ENCODE data around the gene NT5DC3. TPM values are rescaled to one million over a fixed set of nuclear protein-coding genes. Genes with fewer than 3 reads are reported as not detected.

The NT5DC3 gene
- total RNA-seq, 1 donor from 2014 or later: 12.0 TPM

GRCh38 chr12:103877288-103877687 lies 36.3 kb upstream of the NT5DC3 start:
- intact Hi-C loops (cut with micrococcal nuclease): loop anchor here (5.0 kb wide), 1 partner anchor 185 kb away; the partner anchor contains the start of gene HCFC2
- Mint-ChIP-seq H3K9me3 (no peaks in the 10 kb centered on the region), H3K4me1 (ENCODE audit: low read depth) (peaks cover 26% of the 10 kb centered on the region), H3K27me3 (ENCODE audit: low read depth) (peaks cover 17% of the 10 kb centered on the region), H3K27ac (no peak overlapping the region), H3K36me3 (ENCODE audit: low read depth) (no peaks in the 10 kb centered on the region), H3K4me3 (ENCODE audit: low read depth) (no peak overlapping the region)
- no peak for DNase-seq (ENCODE audit: low spot score)

- intact Hi-C loops (cut with micrococcal nuclease): loop anchor here (5.0 kb wide), 1 partner anchor 187 kb away; the partner anchor contains the start of gene HCFC2
These were observed 34.6 kb upstream of the NT5DC3 start for GRCh38 chr12:103875666-103876065.

GRCh38 chr12:103868215-103868614 lies 27.2 kb upstream of the NT5DC3 start:
- Mint-ChIP-seq H3K4me3 (ENCODE audit: low read depth) (no peak overlapping the region), H3K36me3 (ENCODE audit: low read depth) (no peaks in the 10 kb centered on the region), H3K27ac (no peak overlapping the region), H3K4me1 (ENCODE audit: low read depth) (no peaks in the 10 kb centered on the region), H3K27me3 (ENCODE audit: low read depth) (peaks cover 15% of the 10 kb centered on the region), H3K9me3 (no peaks in the 10 kb centered on the region)
- intact Hi-C loops (cut with micrococcal nuclease): no loop called here
- no peak for DNase-seq (ENCODE audit: low spot score)

More at GRCh38 chr12:103875666-103876065, 34.6 kb upstream of the NT5DC3 start:
- peaks cover 17% of the 10 kb centered on the region for H3K27me3 Mint-ChIP-seq (ENCODE audit: low read depth)
- H3K4me1 Mint-ChIP-seq (ENCODE audit: low read depth): peaks cover 22% of the 10 kb centered on the region
- H3K9me3 Mint-ChIP-seq: no peaks in the 10 kb centered on the region
- no peak overlapping the region for H3K4me3 Mint-ChIP-seq (ENCODE audit: low read depth)
- H3K36me3 Mint-ChIP-seq (ENCODE audit: low read depth): no peaks in the 10 kb centered on the region
- no peak for DNase-seq (ENCODE audit: low spot score)
- no peak overlapping the region for H3K27ac Mint-ChIP-seq

- no peak for DNase-seq (ENCODE audit: low spot score)
- H3K9me3 Mint-ChIP-seq: no peaks in the 10 kb centered on the region
- no peaks in the 10 kb centered on the region for H3K36me3 Mint-ChIP-seq (ENCODE audit: low read depth)
- no peak overlapping the region for H3K4me3 Mint-ChIP-seq (ENCODE audit: low read depth)
- H3K27ac Mint-ChIP-seq: no peak overlapping the region
- H3K27me3 Mint-ChIP-seq (ENCODE audit: low read depth): peaks cover 8% of the 10 kb centered on the region
- no peaks in the 10 kb centered on the region for H3K4me1 Mint-ChIP-seq (ENCODE audit: low read depth)
- intact Hi-C loops (cut with micrococcal nuclease): no loop called here
These were observed 24.2 kb upstream of the NT5DC3 start for GRCh38 chr12:103865151-103865730.

GRCh38 chr12:103864710-103865109 lies 23.7 kb upstream of the NT5DC3 start:
- no peaks in the 10 kb centered on the region for H3K9me3 Mint-ChIP-seq
- H3K4me1 Mint-ChIP-seq (ENCODE audit: low read depth): no peaks in the 10 kb centered on the region
- no peaks in the 10 kb centered on the region for H3K36me3 Mint-ChIP-seq (ENCODE audit: low read depth)
- intact Hi-C loops (cut with micrococcal nuclease): no loop called here
- no peak overlapping the region for H3K4me3 Mint-ChIP-seq (ENCODE audit: low read depth)
- H3K27me3 Mint-ChIP-seq (ENCODE audit: low read depth): peaks cover 5% of the 10 kb centered on the region
- no peak for DNase-seq (ENCODE audit: low spot score)
- no peak overlapping the region for H3K27ac Mint-ChIP-seq

- Mint-ChIP-seq H3K36me3 (ENCODE audit: low read depth) (no peaks in the 10 kb centered on the region), H3K27me3 (ENCODE audit: low read depth) (peaks cover 2% of the 10 kb centered on the region), H3K9me3 (no peaks in the 10 kb centered on the region), H3K4me3 (ENCODE audit: low read depth) (no peak overlapping the region), H3K27ac (no peak overlapping the region), H3K4me1 (ENCODE audit: low read depth) (no peaks in the 10 kb centered on the region)
- DNase-seq (ENCODE audit: low spot score): no peak
- intact Hi-C loops (cut with micrococcal nuclease): no loop called here
These were observed 18.0 kb upstream of the NT5DC3 start for GRCh38 chr12:103858953-103859601.

- no peaks in the 10 kb centered on the region for H3K4me1 Mint-ChIP-seq (ENCODE audit: low read depth)
- DNase-seq (ENCODE audit: low spot score): no peak
- no peaks in the 10 kb centered on the region for H3K36me3 Mint-ChIP-seq (ENCODE audit: low read depth)
- no peak overlapping the region for H3K4me3 Mint-ChIP-seq (ENCODE audit: low read depth)
- H3K9me3 Mint-ChIP-seq: no peaks in the 10 kb centered on the region
- H3K27me3 Mint-ChIP-seq (ENCODE audit: low read depth): peaks cover 2% of the 10 kb centered on the region
- intact Hi-C loops (cut with micrococcal nuclease): no loop called here
- no peak overlapping the region for H3K27ac Mint-ChIP-seq
These were observed 17.3 kb upstream of the NT5DC3 start for GRCh38 chr12:103858335-103858734.

- no peaks in the 10 kb centered on the region for H3K36me3 Mint-ChIP-seq (ENCODE audit: low read depth)
- peaks cover 5% of the 10 kb centered on the region for H3K27me3 Mint-ChIP-seq (ENCODE audit: low read depth)
- H3K4me1 Mint-ChIP-seq (ENCODE audit: low read depth): no peaks in the 10 kb centered on the region
- H3K4me3 Mint-ChIP-seq (ENCODE audit: low read depth): no peak overlapping the region
- no peak for DNase-seq (ENCODE audit: low spot score)
- H3K27ac Mint-ChIP-seq: no peak overlapping the region
- intact Hi-C loops (cut with micrococcal nuclease): no loop called here
- no peaks in the 10 kb centered on the region for H3K9me3 Mint-ChIP-seq
These were observed 16.1 kb upstream of the NT5DC3 start for GRCh38 chr12:103857164-103857563.

- Mint-ChIP-seq H3K9me3 (no peaks in the 10 kb centered on the region), H3K4me3 (ENCODE audit: low read depth) (no peak overlapping the region), H3K36me3 (ENCODE audit: low read depth) (no peaks in the 10 kb centered on the region), H3K27ac (no peak overlapping the region), H3K27me3 (ENCODE audit: low read depth) (peaks cover 5% of the 10 kb centered on the region), H3K4me1 (ENCODE audit: low read depth) (peaks cover 2% of the 10 kb centered on the region)
- DNase-seq (ENCODE audit: low spot score): no peak
- intact Hi-C loops (cut with micrococcal nuclease): no loop called here
These were observed 15.0 kb upstream of the NT5DC3 start for GRCh38 chr12:103855896-103856657.

- Mint-ChIP-seq H3K4me1 (ENCODE audit: low read depth) (peaks cover 3% of the 10 kb centered on the region), H3K4me3 (ENCODE audit: low read depth) (no peak overlapping the region), H3K36me3 (ENCODE audit: low read depth) (no peaks in the 10 kb centered on the region), H3K27ac (no peak overlapping the region), H3K9me3 (no peaks in the 10 kb centered on the region), H3K27me3 (ENCODE audit: low read depth) (peaks cover 5% of the 10 kb centered on the region)
- no peak for DNase-seq (ENCODE audit: low spot score)
- intact Hi-C loops (cut with micrococcal nuclease): no loop called here
These were observed 14.1 kb upstream of the NT5DC3 start for GRCh38 chr12:103855036-103855712.

- no peak for DNase-seq (ENCODE audit: low spot score)
- peaks cover 3% of the 10 kb centered on the region for H3K4me1 Mint-ChIP-seq (ENCODE audit: low read depth)
- H3K27ac Mint-ChIP-seq: no peak overlapping the region
- intact Hi-C loops (cut with micrococcal nuclease): no loop called here
- no peaks in the 10 kb centered on the region for H3K36me3 Mint-ChIP-seq (ENCODE audit: low read depth)
- H3K27me3 Mint-ChIP-seq (ENCODE audit: low read depth): peaks cover 5% of the 10 kb centered on the region
- H3K9me3 Mint-ChIP-seq: no peaks in the 10 kb centered on the region
- no peak overlapping the region for H3K4me3 Mint-ChIP-seq (ENCODE audit: low read depth)
These were observed 13.4 kb upstream of the NT5DC3 start for GRCh38 chr12:103854372-103854973.

GRCh38 chr12:103852498-103852997 lies 11.5 kb upstream of the NT5DC3 start:
- H3K4me3 Mint-ChIP-seq (ENCODE audit: low read depth): no peak overlapping the region
- H3K36me3 Mint-ChIP-seq (ENCODE audit: low read depth): no peaks in the 10 kb centered on the region
- peaks cover 3% of the 10 kb centered on the region for H3K4me1 Mint-ChIP-seq (ENCODE audit: low read depth)
- no peaks in the 10 kb centered on the region for H3K9me3 Mint-ChIP-seq
- peaks cover 6% of the 10 kb centered on the region for H3K27me3 Mint-ChIP-seq (ENCODE audit: low read depth)
- H3K27ac Mint-ChIP-seq: no peak overlapping the region
- intact Hi-C loops (cut with micrococcal nuclease): no loop called here
- no peak for DNase-seq (ENCODE audit: low spot score)
